Mucosa of stomach (tissue), 1 donor: Measurements from ENCODE around the gene ELK1.

Source experiments
- H3K27me3 ChIP-seq: one replicate; pipeline ENCODE4 v1.7.0; 2013; ENCODE audit warnings: mild to moderate bottlenecking, low read length; ENCODE audit not compliant: control insufficient read depth, insufficient read depth
- H3K36me3 ChIP-seq: one replicate; pipeline ENCODE4 v1.7.0; 2013; ENCODE audit warnings: low read length; ENCODE audit not compliant: control insufficient read depth, insufficient read depth
- H3K4me1 ChIP-seq: one replicate; pipeline ENCODE4 v1.7.0; 2013; ENCODE audit warnings: mild to moderate bottlenecking, low read length; ENCODE audit not compliant: control insufficient read depth, insufficient read depth
- H3K4me3 ChIP-seq: one replicate; pipeline ENCODE4 v1.7.0; 2013; ENCODE audit warnings: low read length
- H3K9ac ChIP-seq: one replicate; pipeline ENCODE4 v1.7.0; 2013; ENCODE audit warnings: mild to moderate bottlenecking, low read length, moderate library complexity
- H3K9me3 ChIP-seq: one replicate; pipeline ENCODE4 v1.7.0; 2013; ENCODE audit warnings: mild to moderate bottlenecking, low read length, moderate library complexity; ENCODE audit not compliant: control insufficient read depth
- donor health status: Pancreatic carcinoma.

Gene ELK1

DNA sequence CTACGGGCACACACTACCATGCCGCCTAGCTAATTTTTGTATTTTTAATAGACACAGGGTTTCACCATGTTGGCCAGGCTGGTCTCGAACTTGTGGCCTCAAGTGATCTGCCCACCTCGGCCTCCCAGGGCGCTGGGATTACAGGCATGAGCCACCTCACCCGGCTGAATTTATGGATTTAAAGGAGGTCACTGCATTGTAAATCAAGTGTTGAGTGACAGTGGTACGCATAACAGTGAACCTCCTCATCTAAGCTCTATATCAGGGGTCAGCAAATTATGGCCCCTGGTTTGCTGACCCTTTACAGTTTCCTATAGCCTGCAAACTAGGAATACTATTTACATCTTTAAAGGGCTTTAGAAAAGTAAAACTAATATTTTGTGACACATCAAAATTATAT lies 11.2 kb upstream of the ELK1 start:
- Histone ChIP-seq H3K27me3 (no peaks in the 10 kb centered on the region), H3K9me3 (no peaks in the 10 kb centered on the region), H3K4me3 (no peak overlapping the region), H3K9ac (no peak overlapping the region), H3K36me3 (no peaks in the 10 kb centered on the region), H3K4me1 (no peaks in the 10 kb centered on the region)

- Histone ChIP-seq H3K4me1 (no peaks in the 10 kb centered on the region), H3K36me3 (no peaks in the 10 kb centered on the region), H3K27me3 (no peaks in the 10 kb centered on the region), H3K9ac (peak overlapping the region; percentile 95), H3K9me3 (no peaks in the 10 kb centered on the region), H3K4me3 (peak overlapping the region; percentile 84)
Measured at GRCh38 chrX:47659421-47659726, 9.0 kb upstream of the ELK1 start.

GRCh38 chrX:47658684-47659420 lies 8.5 kb upstream of the ELK1 start, which contains the start of gene UXT:
TSS of gene UXT (minus strand) at chrX:47659180. CDS start at chrX:47658927, 253 bp downstream.
- Histone ChIP-seq H3K36me3 (no peaks in the 10 kb centered on the region), H3K9me3 (no peaks in the 10 kb centered on the region), H3K9ac (peak within 1 kb of the TSS; percentile 95), H3K4me1 (no peaks in the 10 kb centered on the region), H3K27me3 (no peaks in the 10 kb centered on the region), H3K4me3 (peak within 1 kb of the TSS; percentile 84)

DNA sequence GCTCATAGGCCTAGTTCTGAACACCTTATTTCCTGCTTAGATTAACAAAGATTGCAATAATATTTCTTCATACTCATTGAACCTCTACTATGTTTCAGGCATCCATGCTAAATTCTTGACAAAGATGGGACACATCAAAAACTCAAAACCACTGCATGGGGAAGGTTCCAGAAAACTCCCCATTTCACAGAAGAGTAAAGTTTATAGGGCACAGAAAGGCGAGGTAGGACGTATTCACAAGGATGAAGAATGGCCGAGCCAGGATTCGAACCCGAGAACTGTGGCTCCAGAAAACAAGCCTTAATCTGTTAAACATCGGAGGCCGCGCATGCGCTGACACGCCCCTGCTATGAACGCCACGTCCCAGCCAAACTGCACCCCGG lies 7.9 kb upstream of the ELK1 start:
- no peaks in the 10 kb centered on the region for H3K27me3 ChIP-seq
- no peaks in the 10 kb centered on the region for H3K9me3 ChIP-seq
- H3K9ac ChIP-seq: peak overlapping the region; percentile 95
- no peaks in the 10 kb centered on the region for H3K4me1 ChIP-seq
- H3K4me3 ChIP-seq: peak overlapping the region; percentile 19
- no peaks in the 10 kb centered on the region for H3K36me3 ChIP-seq

GRCh38 chrX:47651043-47651905 lies 911 bp upstream of the ELK1 start:
- Histone ChIP-seq H3K4me1 (no peaks in the 10 kb centered on the region), H3K4me3 (peak overlapping the region; percentile 31), H3K9ac (no peak overlapping the region), H3K27me3 (no peaks in the 10 kb centered on the region), H3K36me3 (no peaks in the 10 kb centered on the region), H3K9me3 (no peaks in the 10 kb centered on the region)

DNA sequence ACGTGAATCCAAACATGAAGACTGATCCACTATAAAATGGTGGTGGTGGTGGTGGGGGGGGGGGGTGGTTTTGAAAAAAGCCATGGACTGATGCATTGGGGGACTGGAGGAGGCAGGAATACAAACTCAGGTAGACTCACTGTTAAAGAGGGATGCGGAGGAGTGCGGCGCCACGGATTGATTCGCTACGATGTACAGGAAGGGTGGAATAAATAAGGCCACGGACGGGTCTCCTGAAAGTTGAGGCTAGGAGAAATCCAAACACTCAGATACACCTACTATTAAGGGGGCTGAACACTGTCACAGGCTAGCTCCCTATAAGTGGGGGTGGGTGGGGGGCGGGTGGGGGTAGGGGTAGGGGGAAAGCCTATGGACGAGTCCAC lies 591 bp downstream of the ELK1 start:
- Histone ChIP-seq H3K9me3 (no peaks in the 10 kb centered on the region), H3K4me1 (no peaks in the 10 kb centered on the region), H3K4me3 (no peak overlapping the region), H3K9ac (peak overlapping the region; percentile 15), H3K27me3 (no peaks in the 10 kb centered on the region), H3K36me3 (no peaks in the 10 kb centered on the region)

DNA sequence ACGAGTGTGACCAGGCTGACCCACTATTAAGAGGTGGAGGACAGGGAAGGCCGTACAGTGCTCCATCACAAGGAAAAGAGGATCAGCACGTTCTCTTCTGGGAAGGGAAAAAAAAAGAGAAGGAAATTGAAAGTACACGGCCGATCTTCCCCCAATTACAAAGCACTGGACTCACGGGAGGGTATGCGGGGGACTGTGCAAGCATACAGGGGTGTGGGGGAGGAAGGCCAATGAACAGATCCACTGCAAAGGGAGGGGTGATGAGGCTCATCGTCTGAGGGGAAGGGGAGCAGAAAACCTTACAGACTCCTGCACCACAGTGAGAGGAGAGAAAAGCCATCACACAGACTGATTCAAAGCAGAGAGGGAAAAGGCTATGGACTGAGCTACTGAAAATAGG lies 1.1 kb downstream of the ELK1 start:
- H3K27me3 ChIP-seq: no peaks in the 10 kb centered on the region
- H3K36me3 ChIP-seq: no peaks in the 10 kb centered on the region
- H3K9ac ChIP-seq: peak overlapping the region; percentile 15
- no peak overlapping the region for H3K4me3 ChIP-seq
- no peaks in the 10 kb centered on the region for H3K9me3 ChIP-seq
- no peaks in the 10 kb centered on the region for H3K4me1 ChIP-seq

DNA sequence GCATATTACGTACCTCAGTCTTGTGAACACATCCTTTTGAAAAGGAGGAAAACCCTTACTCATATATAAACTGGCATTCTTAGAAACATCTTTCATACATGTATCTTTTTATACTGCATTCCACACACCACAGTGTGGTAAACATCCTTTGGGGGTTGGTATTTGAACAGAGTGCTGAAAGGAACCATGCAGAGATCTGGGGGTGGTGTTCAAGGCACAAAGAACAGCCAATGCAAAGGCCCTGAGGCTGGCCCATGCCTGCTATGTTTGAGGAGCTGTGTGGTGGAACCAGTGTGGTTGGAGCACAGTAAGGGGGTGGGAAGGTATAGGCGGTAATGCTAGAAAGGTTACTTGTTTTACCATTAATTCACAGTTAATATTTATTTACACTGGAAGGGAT lies 2.0 kb downstream of the ELK1 start:
- Histone ChIP-seq H3K9me3 (no peaks in the 10 kb centered on the region), H3K36me3 (no peaks in the 10 kb centered on the region), H3K9ac (no peak overlapping the region), H3K4me3 (no peak overlapping the region), H3K27me3 (no peaks in the 10 kb centered on the region), H3K4me1 (no peaks in the 10 kb centered on the region)

- no peaks in the 10 kb centered on the region for H3K27me3 ChIP-seq
- no peaks in the 10 kb centered on the region for H3K9me3 ChIP-seq
- H3K9ac ChIP-seq: no peak overlapping the region
- no peak overlapping the region for H3K4me3 ChIP-seq
- no peaks in the 10 kb centered on the region for H3K36me3 ChIP-seq
- H3K4me1 ChIP-seq: no peaks in the 10 kb centered on the region
Measured at GRCh38 chrX:47646636-47647035, 3.7 kb downstream of the ELK1 start.

GRCh38 chrX:47645530-47645929 lies 4.8 kb downstream of the ELK1 start:
- Histone ChIP-seq H3K27me3 (no peaks in the 10 kb centered on the region), H3K4me3 (no peak overlapping the region), H3K9me3 (no peaks in the 10 kb centered on the region), H3K9ac (no peak overlapping the region), H3K36me3 (no peaks in the 10 kb centered on the region), H3K4me1 (no peaks in the 10 kb centered on the region)

GRCh38 chrX:47644557-47645091 lies 5.7 kb downstream of the ELK1 start:
- Histone ChIP-seq H3K9ac (no peak overlapping the region), H3K27me3 (no peaks in the 10 kb centered on the region), H3K4me1 (no peaks in the 10 kb centered on the region), H3K36me3 (no peaks in the 10 kb centered on the region), H3K4me3 (no peak overlapping the region), H3K9me3 (no peaks in the 10 kb centered on the region)

GRCh38 chrX:47643926-47644325 lies 6.4 kb downstream of the ELK1 start:
- Histone ChIP-seq H3K9me3 (no peaks in the 10 kb centered on the region), H3K36me3 (no peaks in the 10 kb centered on the region), H3K9ac (no peak overlapping the region), H3K4me3 (no peak overlapping the region), H3K27me3 (no peaks in the 10 kb centered on the region), H3K4me1 (no peaks in the 10 kb centered on the region)
